Neural cell (in vitro differentiated cells): ENCODE measurements around the gene DAAM2. TPM values are rescaled to one million over a fixed set of nuclear protein-coding genes. Genes with fewer than 3 reads are reported as not detected.

Experiments
- H2AFZ ChIP-seq: fragments of 200-600, 300-800 bp; sonication (generic), shearing (Covaris generic); 2 replicates; pipeline ENCODE4 v1.6.0; 2014; ENCODE audit warnings: low read depth, mild to moderate bottlenecking, antibody characterized with exemption, low read length, moderate library complexity
- H3F3A ChIP-seq: fragments of 200-600 bp; shearing (Covaris generic); 2 replicates; pipeline ENCODE4 v1.6.1; 2016; ENCODE audit warnings: mild to moderate bottlenecking, moderate library complexity, mixed read lengths, antibody characterized with exemption, low read length; ENCODE audit not compliant: insufficient read depth, poor library complexity, severe bottlenecking
- H3K27ac ChIP-seq: fragments of 200-600, 300-800 bp; sonication (generic), shearing (Covaris generic); 2 replicates; pipeline ENCODE4 v1.5.1; 2014; ENCODE audit warnings: mild to moderate bottlenecking, low read length, moderate library complexity
- H3K27me3 ChIP-seq: fragments of 300-800, 200-600 bp; sonication (generic), shearing (Covaris generic); 2 replicates; pipeline ENCODE4 v1.6.0; 2014; ENCODE audit warnings: mild to moderate bottlenecking, low read depth, low read length, moderate library complexity; ENCODE audit not compliant: insufficient read depth
- H3K36me3 ChIP-seq: fragments of 300-800, 200-600 bp; sonication (generic), shearing (Covaris generic); 2 replicates; pipeline ENCODE4 v1.5.1; 2014; ENCODE audit warnings: mild to moderate bottlenecking, antibody characterized with exemption, low read length, moderate library complexity; ENCODE audit not compliant: insufficient read depth
- H3K4me2 ChIP-seq: fragments of 300-800, 200-600 bp; sonication (generic), shearing (Covaris generic); 2 replicates; pipeline ENCODE4 v1.6.0; 2014; ENCODE audit warnings: mild to moderate bottlenecking, low read length
- H3K4me3 ChIP-seq: fragments of 300-800, 200-600 bp; sonication (generic), shearing (Covaris generic); 2 replicates; pipeline ENCODE4 v1.5.1; 2014; ENCODE audit warnings: mild to moderate bottlenecking, low read length, moderate library complexity
- H3K79me2 ChIP-seq: fragments of 200-600 bp; shearing (Covaris generic); replicated peaks from 2 replicates; pipeline ENCODE4 v1.6.0; 2014; ENCODE audit warnings: mild to moderate bottlenecking, low read length, moderate library complexity; ENCODE audit not compliant: insufficient read depth
- H3K9ac ChIP-seq: fragments of 300-800, 200-600 bp; sonication (generic), shearing (Covaris generic); 2 replicates; pipeline ENCODE4 v1.6.1; 2016; ENCODE audit warnings: mild to moderate bottlenecking, low read length, mixed read lengths
- H3K9me2 ChIP-seq: fragments of 200-600 bp; shearing (Covaris generic); 2 replicates; pipeline ENCODE4 v1.6.1; 2016; ENCODE audit warnings: mild to moderate bottlenecking, low read length, mixed read lengths; ENCODE audit not compliant: insufficient read depth
- H3K9me3 ChIP-seq: fragments of 200-600, 300-800 bp; sonication (generic), shearing (Covaris generic); 2 replicates; pipeline ENCODE4 v1.6.1; 2016; ENCODE audit warnings: mild to moderate bottlenecking, mixed run types, low read length, moderate library complexity, mixed read lengths
- H4K20me1 ChIP-seq: fragments of 200-600 bp; shearing (Covaris generic); 2 replicates; pipeline ENCODE4 v1.6.1; 2016; ENCODE audit warnings: mild to moderate bottlenecking, mixed run types; ENCODE audit not compliant: insufficient read depth
- EP300 ChIP-seq: fragments of 450-650 bp; conservative IDR thresholded peaks from 2 replicates; pipeline ENCODE4 v1.6.1; 2014; ENCODE audit warnings: antibody characterized with exemption, mild to moderate bottlenecking, moderate library complexity; ENCODE audit not compliant: poor library complexity, severe bottlenecking
- MXI1 ChIP-seq: fragments of 450-650 bp; conservative IDR thresholded peaks from 2 replicates; pipeline ENCODE4 v1.6.1; 2014; ENCODE audit warnings: antibody characterized with exemption, mild to moderate bottlenecking; ENCODE audit not compliant: poor library complexity, severe bottlenecking
- POLR2AphosphoS5 ChIP-seq: IDR thresholded peaks from 2 replicates; pipeline ENCODE4 v1.6.1; 2012
- RAD21 ChIP-seq: fragments of 450-650 bp; conservative IDR thresholded peaks from 2 replicates; pipeline ENCODE4 v1.6.1; 2014; ENCODE audit warnings: antibody characterized with exemption, mild to moderate bottlenecking, moderate library complexity
- REST ChIP-seq: IDR thresholded peaks from 2 replicates; pipeline ENCODE4 v1.6.1; 2012; ENCODE audit warnings: borderline replicate concordance
- SMC3 ChIP-seq: fragments of 450-650 bp; conservative IDR thresholded peaks from 2 replicates; pipeline ENCODE4 v1.6.1; 2014; ENCODE audit warnings: antibody characterized with exemption, mild to moderate bottlenecking, moderate library complexity; ENCODE audit not compliant: poor library complexity
- TAF1 ChIP-seq: IDR thresholded peaks from 2 replicates; pipeline ENCODE4 v1.6.1; 2012; ENCODE audit warnings: low read depth
- polyA plus RNA-seq: library from polyadenylated mRNA; depleted of rRNA; stranded (reverse); fragments of >200 nt; gene quantifications from 2 replicates; pipeline ENCODE4 v1.2.3, GENCODE V29; 2014
- TF ChIP-seq, protein P1 (sequence below): fragments of 450-650 bp; IDR thresholded peaks from 2 replicates; pipeline ENCODE4 v1.5.1; 2014; ENCODE audit warnings: antibody characterized with exemption, mild to moderate bottlenecking, moderate library complexity; ENCODE audit not compliant: poor library complexity, severe bottlenecking

Gene DAAM2
- polyA plus RNA-seq, 1 donor from 2014 or later = 1.2 TPM

DNA sequence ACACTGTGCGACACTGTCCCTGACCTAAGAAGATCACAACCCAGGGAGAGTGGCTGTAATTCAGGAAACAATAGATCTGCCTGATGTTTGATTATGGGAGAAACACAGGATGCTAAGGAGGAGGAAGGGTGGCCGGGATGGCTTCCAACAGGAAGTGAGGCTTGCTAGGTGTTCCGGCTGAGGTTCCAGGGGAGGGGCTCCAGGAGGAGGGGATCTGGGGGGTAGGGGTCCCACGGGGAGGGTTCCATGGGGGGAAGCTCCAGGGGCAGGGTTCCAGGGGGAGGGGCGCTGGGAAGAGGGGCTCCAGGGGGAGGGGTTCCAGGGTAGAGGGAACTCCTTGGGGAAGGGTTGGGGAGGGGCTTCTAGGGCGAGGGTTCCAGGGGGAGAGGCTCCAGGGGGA lies 48.6 kb downstream of the DAAM2 start:
- H3K79me2 ChIP-seq = no peaks in the 10 kb centered on the region
- H3K36me3 ChIP-seq = no peaks in the 10 kb centered on the region
- H3F3A ChIP-seq = no peaks in the 10 kb centered on the region
- no peak overlapping the region for H3K4me2 ChIP-seq
- no peak overlapping the region for H3K9ac ChIP-seq
- H3K27me3 ChIP-seq = no peaks in the 10 kb centered on the region
- H3K27ac ChIP-seq = no peak overlapping the region
- no peaks in the 10 kb centered on the region for H4K20me1 ChIP-seq
- H2AFZ ChIP-seq = no peak overlapping the region
- no peaks in the 10 kb centered on the region for H3K9me2 ChIP-seq
- TF ChIP-seq REST = no peak
- H3K4me3 ChIP-seq = no peak overlapping the region
- H3K9me3 ChIP-seq = no peaks in the 10 kb centered on the region

- H3K9me2 ChIP-seq = no peaks in the 10 kb centered on the region
- TF ChIP-seq EP300 (no peak), RAD21 (no peak), MXI1 (no peak), TAF1 (no peak), POLR2AphosphoS5 (no peak), REST (no peak), SMC3 (no peak)
- TF ChIP-seq, protein P1, sequence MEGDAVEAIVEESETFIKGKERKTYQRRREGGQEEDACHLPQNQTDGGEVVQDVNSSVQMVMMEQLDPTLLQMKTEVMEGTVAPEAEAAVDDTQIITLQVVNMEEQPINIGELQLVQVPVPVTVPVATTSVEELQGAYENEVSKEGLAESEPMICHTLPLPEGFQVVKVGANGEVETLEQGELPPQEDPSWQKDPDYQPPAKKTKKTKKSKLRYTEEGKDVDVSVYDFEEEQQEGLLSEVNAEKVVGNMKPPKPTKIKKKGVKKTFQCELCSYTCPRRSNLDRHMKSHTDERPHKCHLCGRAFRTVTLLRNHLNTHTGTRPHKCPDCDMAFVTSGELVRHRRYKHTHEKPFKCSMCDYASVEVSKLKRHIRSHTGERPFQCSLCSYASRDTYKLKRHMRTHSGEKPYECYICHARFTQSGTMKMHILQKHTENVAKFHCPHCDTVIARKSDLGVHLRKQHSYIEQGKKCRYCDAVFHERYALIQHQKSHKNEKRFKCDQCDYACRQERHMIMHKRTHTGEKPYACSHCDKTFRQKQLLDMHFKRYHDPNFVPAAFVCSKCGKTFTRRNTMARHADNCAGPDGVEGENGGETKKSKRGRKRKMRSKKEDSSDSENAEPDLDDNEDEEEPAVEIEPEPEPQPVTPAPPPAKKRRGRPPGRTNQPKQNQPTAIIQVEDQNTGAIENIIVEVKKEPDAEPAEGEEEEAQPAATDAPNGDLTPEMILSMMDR = no peak
- H3K4me3 ChIP-seq = no peak overlapping the region
- H3K4me2 ChIP-seq = no peak overlapping the region
- H3F3A ChIP-seq = no peaks in the 10 kb centered on the region
- no peaks in the 10 kb centered on the region for H4K20me1 ChIP-seq
- H3K36me3 ChIP-seq = no peaks in the 10 kb centered on the region
- no peaks in the 10 kb centered on the region for H3K27me3 ChIP-seq
- H3K27ac ChIP-seq = no peak overlapping the region
- no peak overlapping the region for H3K9ac ChIP-seq
- H3K79me2 ChIP-seq = no peaks in the 10 kb centered on the region
- no peak overlapping the region for H2AFZ ChIP-seq
- no peaks in the 10 kb centered on the region for H3K9me3 ChIP-seq
These were observed 49.1 kb downstream of the DAAM2 start for GRCh38 chr6:39841291-39841690.
